ENCODE measurements around the gene RNF227. TPM values are rescaled to one million over a fixed set of nuclear protein-coding genes. Genes with fewer than 3 reads are reported as not detected.

RNF227 gene
- total and polyA plus RNA-seq, 2 of the 8 experiments (the other 6 are each of a cell fraction or from before 2014, with no cell fraction given): 0.63 to 1.7 TPM

DNA sequence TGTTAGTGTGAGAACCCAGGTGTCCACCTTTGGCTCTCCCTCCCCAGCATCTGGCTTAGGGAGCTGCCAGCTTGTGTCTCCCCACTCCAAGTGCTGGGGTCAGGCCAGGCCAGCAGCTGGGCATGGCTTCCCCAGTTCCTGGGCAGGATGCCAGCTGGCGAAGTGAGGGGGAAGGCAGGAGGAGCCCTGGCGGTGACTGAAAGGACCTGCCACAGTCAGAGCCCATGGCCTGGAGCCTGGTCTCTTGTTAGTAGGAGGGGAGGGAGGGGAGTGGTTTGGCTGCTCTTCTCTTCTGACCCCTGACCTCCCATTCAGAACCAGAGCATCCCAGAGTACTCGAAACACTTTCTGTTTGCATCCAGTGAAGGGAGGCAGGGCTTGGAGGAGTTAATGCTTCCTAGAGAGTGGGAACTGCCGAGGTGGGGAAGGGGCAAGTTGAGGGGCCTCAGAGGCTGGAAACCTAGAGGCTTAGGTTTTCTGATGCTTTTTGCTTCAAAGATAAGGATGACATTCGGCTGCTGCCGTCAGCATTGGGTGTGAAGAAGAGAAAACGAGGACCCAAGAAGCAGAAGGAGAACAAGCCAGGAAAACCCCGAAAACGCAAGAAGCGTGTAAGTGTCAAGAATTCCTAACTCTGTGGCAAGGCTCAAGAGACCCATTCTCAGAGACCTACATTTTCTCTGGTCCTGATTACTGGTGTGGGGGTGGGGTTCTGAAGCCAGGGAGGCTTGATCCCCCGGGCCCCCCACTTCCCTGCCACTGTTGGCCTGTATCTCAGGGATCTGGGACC lies 26.7 kb downstream of the RNF227 start:
- TF ChIP-seq SRF (IDR thresholded peaks at IDR 0.05; ENCODE audit: low read depth, low read length) (no peak), RAD21 (IDR thresholded peaks at IDR 0.05 in 1 of 2, conservative IDR thresholded peaks at IDR 0.05 in 1 of 2; ENCODE audit: low read depth in 2 of 2, low read length in 2 of 2) (0 out of 4 replicates have a peak, but pooled peaks of 1 of the 2 experiments have one; percentile 5), BACH1 (IDR thresholded peaks at IDR 0.05; ENCODE audit: low read length) (no peak)
- TF ChIP-seq, protein P1, sequence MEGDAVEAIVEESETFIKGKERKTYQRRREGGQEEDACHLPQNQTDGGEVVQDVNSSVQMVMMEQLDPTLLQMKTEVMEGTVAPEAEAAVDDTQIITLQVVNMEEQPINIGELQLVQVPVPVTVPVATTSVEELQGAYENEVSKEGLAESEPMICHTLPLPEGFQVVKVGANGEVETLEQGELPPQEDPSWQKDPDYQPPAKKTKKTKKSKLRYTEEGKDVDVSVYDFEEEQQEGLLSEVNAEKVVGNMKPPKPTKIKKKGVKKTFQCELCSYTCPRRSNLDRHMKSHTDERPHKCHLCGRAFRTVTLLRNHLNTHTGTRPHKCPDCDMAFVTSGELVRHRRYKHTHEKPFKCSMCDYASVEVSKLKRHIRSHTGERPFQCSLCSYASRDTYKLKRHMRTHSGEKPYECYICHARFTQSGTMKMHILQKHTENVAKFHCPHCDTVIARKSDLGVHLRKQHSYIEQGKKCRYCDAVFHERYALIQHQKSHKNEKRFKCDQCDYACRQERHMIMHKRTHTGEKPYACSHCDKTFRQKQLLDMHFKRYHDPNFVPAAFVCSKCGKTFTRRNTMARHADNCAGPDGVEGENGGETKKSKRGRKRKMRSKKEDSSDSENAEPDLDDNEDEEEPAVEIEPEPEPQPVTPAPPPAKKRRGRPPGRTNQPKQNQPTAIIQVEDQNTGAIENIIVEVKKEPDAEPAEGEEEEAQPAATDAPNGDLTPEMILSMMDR (IDR thresholded peaks at IDR 0.05; ENCODE audit: control extremely low read depth in 1 of 3, insufficient read depth in 1 of 3, low read depth in 1 of 3, low read length in 3 of 3): peak in 2 of 3 experiments; percentile 15 to 40; a peak in 2 of 4 replicates
- no peak overlapping the region for H3K14ac ChIP-seq (ENCODE audit: insufficient read length)
- H3K18ac ChIP-seq (ENCODE audit: extremely low read depth, low read length): no peak overlapping the region
- H3K4ac ChIP-seq (replicated peaks; ENCODE audit: insufficient read length, low read depth, low read length): no peak overlapping the region
- H3K9ac ChIP-seq (replicated peaks in 1 of 4; ENCODE audit: extremely low read depth in 1 of 4, low read depth in 3 of 4, low read length in 3 of 4): no peak overlapping the region
- no peak overlapping the region for H4K91ac ChIP-seq (replicated peaks; ENCODE audit: insufficient read length, low read length)
- H2BK15ac ChIP-seq (ENCODE audit: low read length): no peak overlapping the region
- peak overlapping the region in 1 of 2 experiments; percentile 82; a peak in 2 of 4 replicates for H3K4me2 ChIP-seq (ENCODE audit: insufficient read depth in 1 of 2, low read depth in 2 of 2, low read length in 2 of 2)
- no peak overlapping the region for H3K56ac ChIP-seq (replicated peaks; ENCODE audit: insufficient read length, low read depth, low read length)
- H3K4me3 ChIP-seq (ENCODE audit: extremely low read depth in 1 of 4, insufficient read depth in 2 of 4, low read depth in 3 of 4, low read length in 4 of 4): no peak overlapping the region
- no peaks in the 10 kb centered on the region for H3K79me1 ChIP-seq (ENCODE audit: low read depth, low read length)
- POLR2A ChIA-PET (ENCODE audit: partially characterized antibody): interaction anchor here (1.0 kb wide), 1 partner anchor 32 kb away, joined by 3 read pairs; no protein-coding TSS in a partner anchor
- no peak overlapping the region for H2BK20ac ChIP-seq (ENCODE audit: low read length)
- peaks cover 0 to 10% (median 3%) of the 10 kb centered on the region in 4 experiments; a peak in 3 of 7 replicates for H3K27me3 ChIP-seq (replicated peaks in 1 of 4; ENCODE audit: control insufficient read depth in 3 of 4, extremely low read depth in 1 of 4, insufficient read depth in 3 of 4, low read length in 3 of 4)
- H3K79me2 ChIP-seq (ENCODE audit: control insufficient read depth in 1 of 2, insufficient read depth in 2 of 2, low read length in 2 of 2): no peaks in the 10 kb centered on the region
- H4K5ac ChIP-seq (ENCODE audit: insufficient read length, low read depth, low read length): no peak overlapping the region
- no peak overlapping the region for H3K27ac ChIP-seq (ENCODE audit: low read depth, low read length)
- H4K20me1 ChIP-seq (replicated peaks in 1 of 2; ENCODE audit: control insufficient read depth in 1 of 2, insufficient read depth in 2 of 2, low read length in 2 of 2): no peaks in the 10 kb centered on the region
- peaks cover 0 to 9% (median 2%) of the 10 kb centered on the region in 4 experiments; a peak in 2 of 8 replicates for H3K36me3 ChIP-seq (ENCODE audit: control insufficient read depth in 2 of 4, insufficient read depth in 4 of 4, low read length in 3 of 4)
- FAIRE-seq: no peak
- no peak overlapping the region for H2AK5ac ChIP-seq (ENCODE audit: low read depth, low read length)
- no peak for DNase-seq (ENCODE audit: low read depth in 1 of 2, low spot score in 2 of 2)
- peaks cover 21% of the 10 kb centered on the region for H3K23me2 ChIP-seq (ENCODE audit: low read depth, low read length)
- peaks cover 9 to 30% (median 17%) of the 10 kb centered on the region in 4 experiments for H3K4me1 ChIP-seq (replicated peaks in 1 of 4; ENCODE audit: control insufficient read depth in 3 of 4, insufficient read depth in 4 of 4, low read length in 3 of 4)
- CTCF ChIA-PET (ENCODE audit: partially characterized antibody): interaction anchor here (0.8 to 1.1 kb wide), 3 partner anchors 11 to 24 kb away, joined by 3 to 5 read pairs (median 3); no protein-coding TSS in a partner anchor
- no peak overlapping the region for H2BK120ac ChIP-seq (replicated peaks; ENCODE audit: low read depth, low read length)
- WGBS, 2 experiments (ENCODE audit: extremely low coverage in 1 of 2, insufficient coverage in 1 of 2, insufficient read length in 1 of 2, insufficient replicate concordance in 2 of 2, low coverage in 1 of 2, low lambda C conversion rate in 2 of 2, missing lambda C conversion rate in 1 of 2): 84% methylated on average over 11 of the region's 11 CpGs; no CpG with 5 or more reads in 1 of the 2 experiments
- H4K8ac ChIP-seq (ENCODE audit: extremely low read depth, insufficient read depth, low read length): no peak overlapping the region
- H3K9me3 ChIP-seq (ENCODE audit: insufficient read depth in 2 of 2, low read depth in 1 of 2, low read length in 1 of 2): no peaks in the 10 kb centered on the region; a peak in 1 of 4 replicates
- no peak overlapping the region for H3K23ac ChIP-seq (ENCODE audit: insufficient read length)
- no peak overlapping the region for H2AFZ ChIP-seq (ENCODE audit: low read length)
- H2BK12ac ChIP-seq (ENCODE audit: low read depth, low read length): no peak overlapping the region
- H2BK5ac ChIP-seq (ENCODE audit: low read depth, low read length): no peak overlapping the region

All from H1 (cell line).